Mesothelial cell of epicardium (in vitro differentiated cells): Measurements from ENCODE around the gene C11orf86. TPM values are rescaled to one million over a fixed set of nuclear protein-coding genes. Genes with fewer than 3 reads are reported as not detected.

Experiments
- DNase-seq, 2 experiments: peaks; one replicate each; pipeline ENCODE4 v3.0.0; 2021; ENCODE audit warnings: low spot score in 2 of 2; ENCODE audit not compliant: unreplicated experiment in 2 of 2
- H3K27ac Mint-ChIP-seq: 2 replicates; pipeline ENCODE4 v1.8.0; 2021; ENCODE audit warnings: mixed read lengths
- H3K27me3 Mint-ChIP-seq: 2 replicates; pipeline ENCODE4 v1.8.0; 2021; ENCODE audit warnings: low read depth, mixed read lengths
- H3K36me3 Mint-ChIP-seq: 2 replicates; pipeline ENCODE4 v1.8.0; 2021; ENCODE audit warnings: mixed read lengths
- H3K4me1 Mint-ChIP-seq: 2 replicates; pipeline ENCODE4 v1.8.0; 2021; ENCODE audit warnings: mixed read lengths
- H3K4me3 Mint-ChIP-seq: 2 replicates; pipeline ENCODE4 v1.8.0; 2021; ENCODE audit warnings: mild to moderate bottlenecking, moderate library complexity, mixed read lengths
- H3K9me3 Mint-ChIP-seq: 2 replicates; pipeline ENCODE4 v1.8.0; 2021; ENCODE audit warnings: mixed read lengths
- microRNA-seq: library from miRNA; unstranded; fragments of <30 nt; microRNA quantifications from one replicate; pipeline ENCODE4 v1.2.0, GENCODE V29; 2021; ENCODE audit warnings: inconsistent platforms, mixed read lengths
- total RNA-seq: library from RNA; stranded (reverse); gene quantifications from 3 replicates; pipeline ENCODE4 v1.2.1, GENCODE V29; 2021
- TF ChIP-seq, protein P1 (sequence below): fragments of 200-600 bp; sonication (generic); IDR thresholded peaks from one replicate; pipeline ENCODE4 v1.5.0; 2021; ENCODE audit warnings: antibody characterized with exemption; ENCODE audit not compliant: unreplicated experiment

The C11orf86 gene
- total RNA-seq, 1 donor from 2014 or later: not detected

DNA sequence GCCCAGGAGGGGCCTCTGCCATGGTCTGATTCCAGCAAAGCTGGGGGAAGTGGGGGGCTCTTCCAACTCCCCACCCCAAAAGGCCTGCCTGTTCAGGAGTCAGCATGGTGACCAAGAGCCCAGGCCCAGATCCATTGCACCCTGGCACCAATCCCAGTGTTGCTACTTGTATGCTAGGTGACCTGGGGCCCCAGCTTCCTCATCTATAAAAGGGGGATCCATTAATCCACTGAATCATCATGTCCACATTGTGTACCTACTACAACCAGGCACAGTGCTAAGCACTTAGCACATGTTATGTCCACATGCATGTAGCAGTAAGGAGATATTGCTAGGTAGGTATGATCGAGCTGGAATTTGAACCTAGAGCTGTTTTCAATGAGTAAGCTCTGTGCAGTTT lies 49.9 kb downstream of the C11orf86 start:
- TF ChIP-seq, protein P1, sequence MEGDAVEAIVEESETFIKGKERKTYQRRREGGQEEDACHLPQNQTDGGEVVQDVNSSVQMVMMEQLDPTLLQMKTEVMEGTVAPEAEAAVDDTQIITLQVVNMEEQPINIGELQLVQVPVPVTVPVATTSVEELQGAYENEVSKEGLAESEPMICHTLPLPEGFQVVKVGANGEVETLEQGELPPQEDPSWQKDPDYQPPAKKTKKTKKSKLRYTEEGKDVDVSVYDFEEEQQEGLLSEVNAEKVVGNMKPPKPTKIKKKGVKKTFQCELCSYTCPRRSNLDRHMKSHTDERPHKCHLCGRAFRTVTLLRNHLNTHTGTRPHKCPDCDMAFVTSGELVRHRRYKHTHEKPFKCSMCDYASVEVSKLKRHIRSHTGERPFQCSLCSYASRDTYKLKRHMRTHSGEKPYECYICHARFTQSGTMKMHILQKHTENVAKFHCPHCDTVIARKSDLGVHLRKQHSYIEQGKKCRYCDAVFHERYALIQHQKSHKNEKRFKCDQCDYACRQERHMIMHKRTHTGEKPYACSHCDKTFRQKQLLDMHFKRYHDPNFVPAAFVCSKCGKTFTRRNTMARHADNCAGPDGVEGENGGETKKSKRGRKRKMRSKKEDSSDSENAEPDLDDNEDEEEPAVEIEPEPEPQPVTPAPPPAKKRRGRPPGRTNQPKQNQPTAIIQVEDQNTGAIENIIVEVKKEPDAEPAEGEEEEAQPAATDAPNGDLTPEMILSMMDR: no peak
- H3K27ac Mint-ChIP-seq: no peak overlapping the region
- peaks cover 10% of the 10 kb centered on the region for H3K4me1 Mint-ChIP-seq
- H3K36me3 Mint-ChIP-seq: no peaks in the 10 kb centered on the region
- H3K27me3 Mint-ChIP-seq: peaks cover 49% of the 10 kb centered on the region
- no peaks in the 10 kb centered on the region for H3K9me3 Mint-ChIP-seq
- DNase-seq: no peak
- no peak overlapping the region for H3K4me3 Mint-ChIP-seq

DNA sequence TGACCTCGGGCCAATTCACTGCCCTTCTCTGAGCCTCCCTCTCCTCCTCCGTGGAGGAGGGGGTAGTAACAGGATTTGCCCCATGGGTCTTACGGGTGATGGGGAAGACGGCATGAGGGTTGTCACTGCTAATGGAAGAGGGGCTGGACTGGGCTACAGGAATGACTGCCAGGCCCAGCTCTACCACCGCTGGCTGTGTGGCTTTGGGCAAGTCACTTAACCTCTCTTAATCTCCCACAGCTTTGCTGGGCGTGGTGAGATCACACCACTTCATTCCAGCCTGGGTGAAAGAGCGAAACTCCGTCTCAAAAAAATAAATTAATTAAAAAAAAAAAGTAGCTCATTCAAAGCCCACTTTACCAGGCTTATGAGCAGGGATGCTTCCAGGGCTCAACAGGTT lies 50.6 kb downstream of the C11orf86 start:
- TF ChIP-seq, protein P1: no peak
- H3K27ac Mint-ChIP-seq: no peak overlapping the region
- peaks cover 50% of the 10 kb centered on the region for H3K27me3 Mint-ChIP-seq
- no peaks in the 10 kb centered on the region for H3K36me3 Mint-ChIP-seq
- no peak overlapping the region for H3K4me3 Mint-ChIP-seq
- no peaks in the 10 kb centered on the region for H3K9me3 Mint-ChIP-seq
- no peak for DNase-seq
- H3K4me1 Mint-ChIP-seq: peaks cover 10% of the 10 kb centered on the region

Small RNA genes within 50 kb of the gene (microRNA-seq; reads per million reads assigned to microRNA genes)
- gene MIR3163: not detected

Other genes starting within 250 kb of the C11orf86 start
- gene SPTBN2, start 246.1 kb upstream of the C11orf86 start, total RNA-seq: 62.0 to 63.4 TPM (median 62.4 TPM) in 3 replicates
- 27.0 to 27.8 TPM (median 27.2 TPM) in 3 replicates for gene RCE1, start 131.9 kb upstream of the C11orf86 start, total RNA-seq
- 26.6 to 28.1 TPM (median 27.5 TPM) in 3 replicates for gene LRFN4, start 118.2 kb upstream of the C11orf86 start, total RNA-seq
- gene PC, start 16.9 kb upstream of the C11orf86 start, total RNA-seq: 9.5 to 10.0 TPM (median 9.9 TPM) in 3 replicates
- gene SYT12, start 47.8 kb downstream of the C11orf86 start, total RNA-seq: 0.24 to 0.40 TPM (median 0.34 TPM) in 3 replicates
- gene RHOD, start 81.5 kb downstream of the C11orf86 start, total RNA-seq: 19.1 to 20.7 TPM (median 19.5 TPM) in 3 replicates
- 135 to 142 TPM (median 138 TPM) in 3 replicates for gene KDM2A, start 144.0 kb downstream of the C11orf86 start, total RNA-seq